ENCODE data around the gene AFF1.
A peak's percentile ranks its signal among the peaks of the same experiment; 100 is the strongest.
"Not testable (repeated sequence)": the region's sequence is repeated elsewhere in the genome, so short reads cannot be mapped to it uniquely, and the experiment has no call there.

The AFF1 gene

GRCh38 chr4:87055311-87055710 lies 120.5 kb downstream of the AFF1 start:
- DNase-seq (ENCODE audit: low spot score): no peak

- no peak for DNase-seq (ENCODE audit: low spot score)
Measured at GRCh38 chr4:87056881-87057280, 122.1 kb downstream of the AFF1 start.

GRCh38 chr4:87057835-87058355 lies 123.1 kb downstream of the AFF1 start:
- no peak for DNase-seq (ENCODE audit: low spot score)

GRCh38 chr4:87058356-87059073 lies 123.7 kb downstream of the AFF1 start:
- no peak for DNase-seq (ENCODE audit: low spot score)

GRCh38 chr4:87060957-87061356 lies 126.1 kb downstream of the AFF1 start:
- no peak for DNase-seq (ENCODE audit: low spot score)

GRCh38 chr4:87065021-87065420 lies 130.2 kb downstream of the AFF1 start:
- DNase-seq (ENCODE audit: low spot score): no peak

GRCh38 chr4:87066403-87067123 lies 131.8 kb downstream of the AFF1 start:
- DNase-seq (ENCODE audit: low spot score): no peak

GRCh38 chr4:87067124-87067885 lies 132.5 kb downstream of the AFF1 start:
- no peak for DNase-seq (ENCODE audit: low spot score)

GRCh38 chr4:87068583-87069021 lies 133.8 kb downstream of the AFF1 start:
- DNase-seq (ENCODE audit: low spot score): no peak

- no peak for DNase-seq (ENCODE audit: low spot score)
Measured at GRCh38 chr4:87069037-87069742, 134.4 kb downstream of the AFF1 start.

GRCh38 chr4:87071401-87071800 lies 136.6 kb downstream of the AFF1 start:
- no peak for DNase-seq (ENCODE audit: low spot score)

- not testable (repeated sequence) for DNase-seq (ENCODE audit: low spot score)
Measured at GRCh38 chr4:87072545-87072944, 137.7 kb downstream of the AFF1 start.

GRCh38 chr4:87073199-87074120 lies 138.6 kb downstream of the AFF1 start:
- no peak for DNase-seq (ENCODE audit: low spot score)

GRCh38 chr4:87074121-87074488 lies 139.3 kb downstream of the AFF1 start:
- no peak for DNase-seq (ENCODE audit: low spot score)

GRCh38 chr4:87075876-87076275 lies 141.1 kb downstream of the AFF1 start:
- DNase-seq (ENCODE audit: low spot score): no peak

- DNase-seq (ENCODE audit: low spot score): no peak
Measured at GRCh38 chr4:87076690-87077358, 142.0 kb downstream of the AFF1 start.

GRCh38 chr4:87077914-87078585 lies 143.2 kb downstream of the AFF1 start:
- peak; percentile 73 for DNase-seq (ENCODE audit: low spot score)

GRCh38 chr4:87078987-87079486 lies 144.2 kb downstream of the AFF1 start:
- no peak for DNase-seq (ENCODE audit: low spot score)

- no peak for DNase-seq (ENCODE audit: low spot score)
Measured at GRCh38 chr4:87079967-87080366, 145.2 kb downstream of the AFF1 start.

GRCh38 chr4:87080462-87080861 lies 145.7 kb downstream of the AFF1 start:
- no peak for DNase-seq (ENCODE audit: low spot score)
